ENCODE measurements around the gene RCOR2.

GRCh38 chr11:63966444-63966843 lies 49.5 kb upstream of the RCOR2 start:
- no peak for TF ChIP-seq CTCF (IDR thresholded peaks at IDR 0.05)
- no peak for TF ChIP-seq POLR2A (IDR thresholded peaks at IDR 0.05; ENCODE audit: low read depth)
- TF ChIP-seq POLR2AphosphoS5 (IDR thresholded peaks at IDR 0.05) = no peak

Measured in esophagus muscularis mucosa (tissue), 3 donors.